ENCODE measurements around the gene HOXA7.
A peak's percentile ranks its signal among the peaks of the same experiment; 100 is the strongest.

HOXA7 gene

GRCh38 chr7:27170426-27171324, 14.2 kb upstream of the HOXA7 start:
- peaks cover 0 to 34% (median 4%) of the 10 kb centered on the region in 4 experiments for H3K36me3 ChIP-seq (ENCODE audit: control insufficient read depth in 4 of 4, insufficient read depth in 4 of 4, low read length in 3 of 4)
- ChIA-PET POLR2A (interaction anchor here (0.7 to 2.4 kb wide), 5 partner anchors 10 to 20 kb away, joined by 3 to 6 read pairs (median 3); partner anchors contain the start of gene HOXA3), CTCF (interaction anchor here (0.8 to 11.1 kb wide), 10 partner anchors 8 to 801 kb away, joined by 3 to 84 read pairs (median 4); partner anchors contain the start of gene HOXA7)
- no peaks in the 10 kb centered on the region for H3K9me3 ChIP-seq (ENCODE audit: control extremely low read depth in 1 of 5, control insufficient read depth in 4 of 5, insufficient read depth in 2 of 5, low read depth in 1 of 5, low read length in 4 of 5)
- H3K27ac ChIP-seq (ENCODE audit: insufficient read depth in 1 of 2, low read depth in 1 of 2, low read length in 2 of 2, poor library complexity in 1 of 2, severe bottlenecking in 2 of 2) = peak overlapping the region; percentile 92 to 96
- 0% methylated on average over 1 of the region's 11 CpGs for WGBS (ENCODE audit: insufficient coverage)
- peaks cover 9 to 71% (median 49%) of the 10 kb centered on the region in 4 experiments for H3K4me1 ChIP-seq (ENCODE audit: control extremely low read depth in 1 of 4, control insufficient read depth in 4 of 4, insufficient read depth in 4 of 4, low read length in 3 of 4)
- peak in 1 of 3 donors; percentile 15 for DNase-seq
- H3K27me3 ChIP-seq (replicated peaks in 2 of 5; ENCODE audit: control insufficient read depth in 4 of 5, insufficient read depth in 5 of 5, low read length in 4 of 5) = peaks cover 0 to under 1% (median 0%) of the 10 kb centered on the region in 5 experiments
- H3K4me3 ChIP-seq (ENCODE audit: control insufficient read depth in 1 of 7, extremely low read depth in 1 of 7, insufficient read depth in 4 of 7, low read depth in 2 of 7, low read length in 6 of 7) = peak overlapping the region in 6 of 7 experiments; percentile 78 to 100 (median 90)

- Histone ChIP-seq H3K4me3 (ENCODE audit: control insufficient read depth in 1 of 7, extremely low read depth in 1 of 7, insufficient read depth in 4 of 7, low read depth in 2 of 7, low read length in 6 of 7) (peak overlapping the region; percentile 28 to 100 (median 87)), H3K27ac (ENCODE audit: insufficient read depth in 1 of 2, low read depth in 1 of 2, low read length in 2 of 2, poor library complexity in 1 of 2, severe bottlenecking in 2 of 2) (peak overlapping the region; percentile 92 to 96), H3K9me3 (ENCODE audit: control extremely low read depth in 1 of 5, control insufficient read depth in 4 of 5, insufficient read depth in 2 of 5, low read depth in 1 of 5, low read length in 4 of 5) (no peaks in the 10 kb centered on the region), H3K4me1 (ENCODE audit: control extremely low read depth in 1 of 4, control insufficient read depth in 4 of 4, insufficient read depth in 4 of 4, low read length in 3 of 4) (peaks cover 9 to 69% (median 51%) of the 10 kb centered on the region in 4 experiments), H3K36me3 (ENCODE audit: control insufficient read depth in 4 of 4, insufficient read depth in 4 of 4, low read length in 3 of 4) (peaks cover 0 to 37% (median 4%) of the 10 kb centered on the region in 4 experiments), H3K27me3 (replicated peaks in 2 of 5; ENCODE audit: control insufficient read depth in 4 of 5, insufficient read depth in 5 of 5, low read length in 4 of 5) (no peaks in the 10 kb centered on the region)
- WGBS (ENCODE audit: insufficient coverage) = 0% methylated on average over 30 of the region's 46 CpGs
- peak in 2 of 3 donors; percentile 63 to 73 for DNase-seq
- ChIA-PET POLR2A (interaction anchor here (0.7 to 2.4 kb wide), 5 partner anchors 9 to 969 kb away, joined by 3 to 6 read pairs (median 4); partner anchors contain the start of genes CBX3 and HNRNPA2B1), CTCF (interaction anchor here (0.8 to 11.1 kb wide), 11 partner anchors 7 to 800 kb away, joined by 3 to 84 read pairs (median 4); partner anchors contain the start of gene HOXA7)
These were observed 13.4 kb upstream of the HOXA7 start for GRCh38 chr7:27169658-27170425.

- DNase-seq = peak; percentile 89 to 96 (median 93)
- no peaks in the 10 kb centered on the region for H3K27me3 ChIP-seq (replicated peaks in 2 of 5; ENCODE audit: control insufficient read depth in 4 of 5, insufficient read depth in 5 of 5, low read length in 4 of 5)
- peak overlapping the region; percentile 92 to 96 for H3K27ac ChIP-seq (ENCODE audit: insufficient read depth in 1 of 2, low read depth in 1 of 2, low read length in 2 of 2, poor library complexity in 1 of 2, severe bottlenecking in 2 of 2)
- no peaks in the 10 kb centered on the region for H3K9me3 ChIP-seq (ENCODE audit: control extremely low read depth in 1 of 5, control insufficient read depth in 4 of 5, insufficient read depth in 2 of 5, low read depth in 1 of 5, low read length in 4 of 5)
- H3K36me3 ChIP-seq (ENCODE audit: control insufficient read depth in 4 of 4, insufficient read depth in 4 of 4, low read length in 3 of 4) = peaks cover 0 to 51% (median 11%) of the 10 kb centered on the region in 4 experiments
- H3K4me3 ChIP-seq (ENCODE audit: control insufficient read depth in 1 of 7, extremely low read depth in 1 of 7, insufficient read depth in 4 of 7, low read depth in 2 of 7, low read length in 6 of 7) = peak overlapping the region; percentile 28 to 100 (median 87)
- WGBS (ENCODE audit: insufficient coverage) = 0% methylated on average over 16 of the region's 25 CpGs
- POLR2A ChIA-PET = interaction anchor here (0.5 to 1.7 kb wide), 9 partner anchors 9 to 796 kb away, joined by 3 to 9 read pairs (median 3); partner anchors contain the start of gene HOXA3
- H3K4me1 ChIP-seq (ENCODE audit: control extremely low read depth in 1 of 4, control insufficient read depth in 4 of 4, insufficient read depth in 4 of 4, low read length in 3 of 4) = peaks cover 9 to 73% (median 48%) of the 10 kb centered on the region in 4 experiments
- CTCF ChIA-PET = interaction anchor here (0.6 to 2.2 kb wide), 18 partner anchors 8 to 1043 kb away, joined by 3 to 15 read pairs (median 4); partner anchors contain the start of genes HOXA11, HOXA3 and HOXA7
These were observed 11.9 kb upstream of the HOXA7 start for GRCh38 chr7:27168265-27168947.

GRCh38 chr7:27167916-27168264, 11.4 kb upstream of the HOXA7 start:
- Histone ChIP-seq H3K27me3 (replicated peaks in 2 of 5; ENCODE audit: control insufficient read depth in 4 of 5, insufficient read depth in 5 of 5, low read length in 4 of 5) (no peaks in the 10 kb centered on the region), H3K4me1 (ENCODE audit: control extremely low read depth in 1 of 4, control insufficient read depth in 4 of 4, insufficient read depth in 4 of 4, low read length in 3 of 4) (peaks cover 12 to 72% (median 46%) of the 10 kb centered on the region in 4 experiments)

GRCh38 chr7:27166531-27167505, 10.3 kb upstream of the HOXA7 start:
- WGBS (ENCODE audit: insufficient coverage) = 5% methylated on average over 41 of the region's 50 CpGs
- POLR2A ChIA-PET = interaction anchor here (0.8 to 2.1 kb wide), 4 partner anchors 10 to 16 kb away, joined by 3 to 9 read pairs (median 6); partner anchors contain the start of genes HOXA3 and HOXA7
- no peaks in the 10 kb centered on the region for H3K27me3 ChIP-seq (replicated peaks in 2 of 5; ENCODE audit: control insufficient read depth in 4 of 5, insufficient read depth in 5 of 5, low read length in 4 of 5)
- no peaks in the 10 kb centered on the region for H3K9me3 ChIP-seq (ENCODE audit: control extremely low read depth in 1 of 5, control insufficient read depth in 4 of 5, insufficient read depth in 2 of 5, low read depth in 1 of 5, low read length in 4 of 5)
- H3K27ac ChIP-seq (ENCODE audit: insufficient read depth in 1 of 2, low read depth in 1 of 2, low read length in 2 of 2, poor library complexity in 1 of 2, severe bottlenecking in 2 of 2) = peak overlapping the region; percentile 92 to 96
- H3K4me1 ChIP-seq (ENCODE audit: control extremely low read depth in 1 of 4, control insufficient read depth in 4 of 4, insufficient read depth in 4 of 4, low read length in 3 of 4) = peaks cover 19 to 72% (median 45%) of the 10 kb centered on the region in 4 experiments
- DNase-seq = peak in 1 of 3 donors; percentile 58
- H3K4me3 ChIP-seq (ENCODE audit: control insufficient read depth in 1 of 7, extremely low read depth in 1 of 7, insufficient read depth in 4 of 7, low read depth in 2 of 7, low read length in 6 of 7) = peak overlapping the region; percentile 34 to 100 (median 87)
- H3K36me3 ChIP-seq (ENCODE audit: control insufficient read depth in 4 of 4, insufficient read depth in 4 of 4, low read length in 3 of 4) = peaks cover 0 to 61% (median 15%) of the 10 kb centered on the region in 4 experiments
- CTCF ChIA-PET = interaction anchor here (0.7 to 2.2 kb wide), 11 partner anchors 10 to 795 kb away, joined by 3 to 12 read pairs (median 6); partner anchors contain the start of genes HOXA11, HOXA3 and HOXA7

More at GRCh38 chr7:27167916-27168264, 11.4 kb upstream of the HOXA7 start:
- ChIA-PET CTCF (interaction anchor here (0.6 to 2.2 kb wide), 13 partner anchors 9 to 799 kb away, joined by 3 to 15 read pairs (median 5); partner anchors contain the start of genes HOXA11 and HOXA7), POLR2A (interaction anchor here (0.8 to 1.7 kb wide), 4 partner anchors 15 to 796 kb away, joined by 3 to 9 read pairs (median 3); partner anchors contain the start of gene HOXA3)
- Histone ChIP-seq H3K9me3 (ENCODE audit: control extremely low read depth in 1 of 5, control insufficient read depth in 4 of 5, insufficient read depth in 2 of 5, low read depth in 1 of 5, low read length in 4 of 5) (no peaks in the 10 kb centered on the region), H3K4me3 (ENCODE audit: control insufficient read depth in 1 of 7, extremely low read depth in 1 of 7, insufficient read depth in 4 of 7, low read depth in 2 of 7, low read length in 6 of 7) (peak overlapping the region in 6 of 7 experiments; percentile 75 to 100 (median 90)), H3K27ac (ENCODE audit: insufficient read depth in 1 of 2, low read depth in 1 of 2, low read length in 2 of 2, poor library complexity in 1 of 2, severe bottlenecking in 2 of 2) (peak overlapping the region; percentile 92 to 96), H3K36me3 (ENCODE audit: control insufficient read depth in 4 of 4, insufficient read depth in 4 of 4, low read length in 3 of 4) (peaks cover 0 to 56% (median 13%) of the 10 kb centered on the region in 4 experiments)
- 0% methylated on average over 4 of the region's 4 CpGs for WGBS (ENCODE audit: insufficient coverage)
- no peak for DNase-seq
